Fibroblast of pulmonary artery (primary cell): Measurements from ENCODE around the gene RIMS1.

Experiments used
- DNase-seq: peaks from one replicate; pipeline ENCODE4 v3.0.0-alpha.2; 2010; ENCODE audit warnings: low read depth
- H3K4me3 ChIP-seq: replicated peaks from 2 replicates; pipeline ENCODE4 v1.5.1; 2011; ENCODE audit warnings: low read depth, mild to moderate bottlenecking, control low read depth, low read length, moderate library complexity
- TF ChIP-seq, protein P1 (sequence below): IDR thresholded peaks from 2 replicates; pipeline ENCODE4 v1.5.1; 2011; ENCODE audit warnings: mild to moderate bottlenecking, control low read depth, low read length, inconsistent platforms; ENCODE audit errors: missing control alignments

The RIMS1 gene

DNA sequence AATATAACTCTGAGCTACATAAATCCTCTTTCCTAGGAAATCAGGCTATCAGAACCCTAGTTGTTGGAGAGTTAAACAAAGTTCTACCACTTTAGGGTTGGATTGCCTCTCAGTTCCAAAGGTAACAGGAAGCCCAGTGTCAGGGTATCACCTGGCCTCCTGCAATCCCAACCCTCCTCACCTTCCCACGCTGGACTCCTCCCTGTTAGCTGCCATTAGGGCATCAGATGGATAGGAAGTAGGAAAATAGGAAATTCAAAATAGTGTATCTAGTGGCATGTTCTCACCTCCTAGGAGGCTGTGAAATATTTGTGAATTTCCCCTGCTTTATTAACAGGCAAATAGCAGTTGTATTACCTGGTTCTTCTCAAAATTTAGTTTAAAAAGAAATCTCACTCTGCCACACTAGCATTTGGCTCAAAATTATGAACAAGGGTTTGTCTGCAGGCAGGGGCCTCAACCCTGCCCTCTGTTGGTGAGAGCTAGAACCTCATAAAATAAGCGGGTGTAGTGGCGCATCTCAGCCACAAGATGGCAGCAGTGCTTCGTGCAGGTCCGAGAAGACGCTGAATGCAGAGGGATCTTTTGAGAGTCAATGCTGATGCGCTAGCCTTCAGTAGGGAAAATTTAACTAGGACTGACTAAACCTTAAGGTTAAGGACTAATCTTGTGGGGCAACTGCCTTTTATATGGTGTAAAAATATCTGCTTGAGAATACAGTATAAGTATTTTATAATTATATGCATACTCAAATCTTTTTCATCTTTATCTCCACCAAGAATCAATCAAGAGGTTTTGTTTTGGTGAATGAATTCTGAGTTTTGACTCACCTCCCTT lies 525.7 kb downstream of the RIMS1 start:
- H3K4me3 ChIP-seq: no peak overlapping the region
- DNase-seq: peak; percentile 88
- TF ChIP-seq, protein P1, sequence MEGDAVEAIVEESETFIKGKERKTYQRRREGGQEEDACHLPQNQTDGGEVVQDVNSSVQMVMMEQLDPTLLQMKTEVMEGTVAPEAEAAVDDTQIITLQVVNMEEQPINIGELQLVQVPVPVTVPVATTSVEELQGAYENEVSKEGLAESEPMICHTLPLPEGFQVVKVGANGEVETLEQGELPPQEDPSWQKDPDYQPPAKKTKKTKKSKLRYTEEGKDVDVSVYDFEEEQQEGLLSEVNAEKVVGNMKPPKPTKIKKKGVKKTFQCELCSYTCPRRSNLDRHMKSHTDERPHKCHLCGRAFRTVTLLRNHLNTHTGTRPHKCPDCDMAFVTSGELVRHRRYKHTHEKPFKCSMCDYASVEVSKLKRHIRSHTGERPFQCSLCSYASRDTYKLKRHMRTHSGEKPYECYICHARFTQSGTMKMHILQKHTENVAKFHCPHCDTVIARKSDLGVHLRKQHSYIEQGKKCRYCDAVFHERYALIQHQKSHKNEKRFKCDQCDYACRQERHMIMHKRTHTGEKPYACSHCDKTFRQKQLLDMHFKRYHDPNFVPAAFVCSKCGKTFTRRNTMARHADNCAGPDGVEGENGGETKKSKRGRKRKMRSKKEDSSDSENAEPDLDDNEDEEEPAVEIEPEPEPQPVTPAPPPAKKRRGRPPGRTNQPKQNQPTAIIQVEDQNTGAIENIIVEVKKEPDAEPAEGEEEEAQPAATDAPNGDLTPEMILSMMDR: no peak

DNA sequence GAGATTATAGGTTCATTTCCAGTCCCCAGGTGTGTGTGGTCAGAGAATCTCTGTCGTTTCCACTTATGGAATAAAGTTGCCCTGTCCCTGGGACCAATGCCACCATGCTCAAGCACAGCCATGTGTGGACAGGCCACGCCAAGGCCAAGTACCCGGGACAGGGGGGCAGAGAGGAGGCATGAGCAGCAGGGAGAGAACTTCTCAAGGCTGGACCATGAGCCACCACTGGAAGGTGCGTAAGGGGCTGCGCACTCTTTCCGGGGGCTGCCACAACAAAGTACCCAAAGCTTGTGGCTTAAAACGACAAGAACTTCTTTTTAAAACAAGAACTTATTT lies 526.3 kb downstream of the RIMS1 start:
- DNase-seq: no peak
- TF ChIP-seq, protein P1: no peak
- no peak overlapping the region for H3K4me3 ChIP-seq

DNA sequence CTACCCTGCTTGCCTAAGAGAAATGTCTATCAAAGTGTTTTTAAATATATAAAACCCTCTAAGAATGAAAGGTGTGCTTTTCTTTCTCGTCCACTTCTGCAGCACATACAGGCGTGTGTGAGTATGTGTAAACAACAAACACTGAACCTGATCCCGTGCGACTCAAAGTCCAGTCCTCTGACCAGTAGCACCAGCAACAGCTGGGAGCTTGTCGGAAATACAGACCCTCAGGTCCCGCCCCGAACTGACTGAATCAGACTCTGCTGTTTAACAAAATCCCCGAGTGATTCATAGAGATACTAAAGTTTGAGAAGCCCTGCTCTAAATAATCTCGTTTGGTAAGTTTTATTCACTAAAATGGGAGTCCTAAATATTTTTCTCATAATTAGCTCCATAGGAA lies 527.5 kb downstream of the RIMS1 start:
- no peak overlapping the region for H3K4me3 ChIP-seq
- DNase-seq: no peak
- TF ChIP-seq, protein P1: no peak

DNA sequence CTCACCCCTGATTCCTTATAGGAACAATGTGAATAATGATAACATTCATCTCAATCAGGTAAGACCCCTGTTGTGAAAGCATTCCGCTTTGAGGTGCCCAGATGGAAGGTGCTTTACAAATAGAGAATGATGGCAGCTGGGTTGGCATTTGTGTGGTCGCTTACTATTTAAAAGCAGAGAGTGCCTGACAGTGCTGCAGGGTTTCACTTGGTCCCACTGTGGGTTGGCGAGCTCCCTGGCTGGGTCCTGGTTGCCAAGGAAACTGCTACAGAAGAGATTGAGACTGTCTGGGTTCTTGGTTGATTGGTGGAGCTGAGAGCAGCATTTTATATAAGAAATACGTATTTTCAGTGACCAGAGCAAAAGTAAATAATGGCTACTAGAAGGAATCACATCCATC lies 528.3 kb downstream of the RIMS1 start:
- no peak overlapping the region for H3K4me3 ChIP-seq
- TF ChIP-seq, protein P1: no peak
- DNase-seq: no peak

DNA sequence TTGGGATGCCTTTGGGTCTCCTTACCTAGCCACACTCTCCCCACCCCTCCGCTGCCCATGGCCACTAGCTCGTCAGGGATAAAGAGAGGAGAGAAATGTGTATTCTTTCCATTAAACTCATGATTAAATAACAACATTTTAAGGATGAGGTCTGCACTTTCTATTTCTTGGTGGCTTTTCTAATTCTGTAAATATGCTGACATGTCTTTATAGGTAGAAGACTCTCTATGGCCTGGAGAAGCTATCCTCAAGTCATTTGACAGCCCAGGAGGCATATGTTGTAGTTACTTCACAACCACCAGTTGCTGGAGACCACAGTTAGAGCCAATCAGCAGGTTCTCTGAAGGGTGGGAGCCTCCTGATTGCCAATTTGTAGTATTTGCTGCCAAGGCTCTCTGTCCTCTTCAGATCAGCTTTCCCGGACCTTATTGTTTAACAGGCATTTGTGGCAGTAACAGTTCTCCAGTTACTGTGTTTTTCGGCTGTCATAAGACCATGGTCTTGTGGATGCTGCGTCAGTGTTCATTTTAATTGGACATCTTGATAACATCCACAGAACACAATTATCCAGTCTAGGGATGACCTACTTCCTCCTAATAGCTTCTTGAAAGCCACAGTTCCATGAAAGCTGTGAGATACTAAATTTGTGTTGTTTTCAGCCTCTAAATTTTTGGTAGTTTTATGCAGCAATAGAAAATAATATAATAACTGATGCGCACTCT lies 530.6 kb downstream of the RIMS1 start:
- TF ChIP-seq, protein P1: no peak
- no peak overlapping the region for H3K4me3 ChIP-seq
- no peak for DNase-seq

DNA sequence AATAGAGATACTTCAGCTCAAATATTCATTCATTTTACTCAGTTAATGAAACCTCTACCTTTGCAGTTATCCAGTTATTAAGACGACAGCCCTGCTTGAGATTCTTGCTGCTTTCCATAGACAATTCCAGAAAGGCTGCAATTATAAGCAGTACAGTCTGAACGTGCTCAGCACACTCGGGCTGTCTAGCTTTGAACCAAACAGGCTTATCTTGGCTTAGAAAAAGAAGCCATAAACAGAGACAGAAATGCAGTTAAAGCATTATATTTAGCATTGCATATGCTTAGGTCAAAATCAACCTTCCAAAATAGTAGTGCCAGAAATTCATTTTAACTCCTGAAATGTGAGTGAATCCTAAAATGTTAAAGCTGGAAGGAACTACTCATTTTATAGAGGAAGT lies 531.4 kb downstream of the RIMS1 start:
- TF ChIP-seq, protein P1: no peak
- DNase-seq: no peak

DNA sequence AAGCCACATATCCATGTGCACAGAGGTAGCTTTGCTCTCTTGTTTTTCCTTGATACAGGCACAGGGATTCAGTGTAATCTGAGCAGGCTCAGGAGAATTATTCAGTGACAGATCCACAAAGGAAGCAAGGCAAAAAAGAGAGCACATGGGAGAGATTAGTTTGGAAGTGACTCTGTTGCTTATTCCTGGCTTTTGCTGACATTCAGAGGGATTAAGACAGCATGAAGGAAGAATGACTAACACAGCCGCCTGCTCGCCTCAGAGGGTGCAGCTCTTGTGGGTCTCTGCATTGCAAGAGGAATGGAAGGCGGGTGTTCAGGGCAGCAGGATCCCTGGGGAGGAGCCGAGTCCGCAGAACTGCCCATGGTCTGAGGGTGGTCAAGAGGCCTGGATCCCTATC lies 532.1 kb downstream of the RIMS1 start:
- DNase-seq: peak; percentile 38
- TF ChIP-seq, protein P1: no peak
- H3K4me3 ChIP-seq: no peak overlapping the region

More for the DNA sequence above, 531.4 kb downstream of the RIMS1 start:
- no peak overlapping the region for H3K4me3 ChIP-seq
